ENCODE results near the gene DSCAM. TPM values are rescaled to one million over a fixed set of nuclear protein-coding genes. Genes with fewer than 3 reads are reported as not detected.
"Not testable (repeated sequence)": the region's sequence is repeated elsewhere in the genome, so short reads cannot be mapped to it uniquely, and the experiment has no call there.

Gene DSCAM
- polyA plus RNA-seq, 4 donors, result under 0.01 to 0.22 (median 0.13) TPM; not detected in 1

- Histone ChIP-seq H3K27me3 (ENCODE audit: control insufficient read depth in 3 of 3, insufficient read depth in 3 of 3, low read length in 3 of 3) (no peaks in the 10 kb centered on the region), H3K27ac (ENCODE audit: low read depth in 1 of 3, low read length in 2 of 3) (no peak overlapping the region), H3K4me3 (ENCODE audit: low read depth in 1 of 3, low read length in 3 of 3) (no peak overlapping the region), H3K4me1 (ENCODE audit: control insufficient read depth in 3 of 3, insufficient read depth in 2 of 3, low read depth in 1 of 3, low read length in 2 of 3) (no peaks in the 10 kb centered on the region), H3K9me3 (ENCODE audit: control insufficient read depth in 2 of 2, insufficient read depth in 1 of 2, low read depth in 1 of 2, low read length in 1 of 2) (no peaks in the 10 kb centered on the region), H3K36me3 (ENCODE audit: control insufficient read depth in 3 of 3, insufficient read depth in 2 of 3, low read depth in 1 of 3, low read length in 3 of 3) (no peaks in the 10 kb centered on the region)
- no peak for FAIRE-seq
- 57 to 66% (median 59%) methylated on average over 5 of the region's 5 CpGs for WGBS, 3 donors
- DNase-seq, result no peak
Observed at GRCh38 chr21:40047993-40048730, 798.8 kb downstream of the DSCAM start.

GRCh38 chr21:40047211-40047610 is 799.7 kb downstream of the DSCAM start:
- Histone ChIP-seq H3K9me3 (ENCODE audit: control insufficient read depth in 2 of 2, insufficient read depth in 1 of 2, low read depth in 1 of 2, low read length in 1 of 2) (no peaks in the 10 kb centered on the region), H3K4me3 (ENCODE audit: low read depth in 1 of 3, low read length in 3 of 3) (no peak overlapping the region), H3K4me1 (ENCODE audit: control insufficient read depth in 3 of 3, insufficient read depth in 2 of 3, low read depth in 1 of 3, low read length in 2 of 3) (no peaks in the 10 kb centered on the region), H3K27me3 (ENCODE audit: control insufficient read depth in 3 of 3, insufficient read depth in 3 of 3, low read length in 3 of 3) (no peaks in the 10 kb centered on the region), H3K27ac (ENCODE audit: low read depth in 1 of 3, low read length in 2 of 3) (no peak overlapping the region), H3K36me3 (ENCODE audit: control insufficient read depth in 3 of 3, insufficient read depth in 2 of 3, low read depth in 1 of 3, low read length in 3 of 3) (no peaks in the 10 kb centered on the region)
- 25 to 45% (median 37%) methylated on average over 2 of the region's 2 CpGs for WGBS, 3 donors
- FAIRE-seq (no peak), DNase-seq (no peak)

- DNase-seq (no peak), FAIRE-seq (no peak)
- Histone ChIP-seq H3K27ac (ENCODE audit: low read depth in 1 of 3, low read length in 2 of 3) (no peak overlapping the region), H3K27me3 (ENCODE audit: control insufficient read depth in 3 of 3, insufficient read depth in 3 of 3, low read length in 3 of 3) (no peaks in the 10 kb centered on the region), H3K9me3 (ENCODE audit: control insufficient read depth in 2 of 2, insufficient read depth in 1 of 2, low read depth in 1 of 2, low read length in 1 of 2) (no peaks in the 10 kb centered on the region), H3K36me3 (ENCODE audit: control insufficient read depth in 3 of 3, insufficient read depth in 2 of 3, low read depth in 1 of 3, low read length in 3 of 3) (no peaks in the 10 kb centered on the region), H3K4me1 (ENCODE audit: control insufficient read depth in 3 of 3, insufficient read depth in 2 of 3, low read depth in 1 of 3, low read length in 2 of 3) (no peaks in the 10 kb centered on the region), H3K4me3 (ENCODE audit: low read depth in 1 of 3, low read length in 3 of 3) (no peak overlapping the region)
- WGBS, 3 donors, result 96 to 98% (median 98%) methylated on average over 12 of the region's 12 CpGs
Observed at GRCh38 chr21:40043866-40044265, 803.1 kb downstream of the DSCAM start.

GRCh38 chr21:40043423-40043822 is 803.5 kb downstream of the DSCAM start:
- Histone ChIP-seq H3K9me3 (ENCODE audit: control insufficient read depth in 2 of 2, insufficient read depth in 1 of 2, low read depth in 1 of 2, low read length in 1 of 2) (no peaks in the 10 kb centered on the region), H3K27me3 (ENCODE audit: control insufficient read depth in 3 of 3, insufficient read depth in 3 of 3, low read length in 3 of 3) (no peaks in the 10 kb centered on the region), H3K4me3 (ENCODE audit: low read depth in 1 of 3, low read length in 3 of 3) (no peak overlapping the region), H3K4me1 (ENCODE audit: control insufficient read depth in 3 of 3, insufficient read depth in 2 of 3, low read depth in 1 of 3, low read length in 2 of 3) (no peaks in the 10 kb centered on the region), H3K36me3 (ENCODE audit: control insufficient read depth in 3 of 3, insufficient read depth in 2 of 3, low read depth in 1 of 3, low read length in 3 of 3) (no peaks in the 10 kb centered on the region), H3K27ac (ENCODE audit: low read depth in 1 of 3, low read length in 2 of 3) (no peak overlapping the region)
- DNase-seq (no peak), FAIRE-seq (no peak)
- WGBS, 3 donors, result 52 to 68% (median 54%) methylated on average over 4 of the region's 4 CpGs

GRCh38 chr21:40041446-40041845 is 805.5 kb downstream of the DSCAM start:
- DNase-seq (no peak), FAIRE-seq (no peak)
- no peak overlapping the region for H3K4me3 ChIP-seq (ENCODE audit: low read depth in 1 of 3, low read length in 3 of 3)
- H3K36me3 ChIP-seq (ENCODE audit: control insufficient read depth in 3 of 3, insufficient read depth in 2 of 3, low read depth in 1 of 3, low read length in 3 of 3), result no peaks in the 10 kb centered on the region
- 87 to 90% (median 89%) methylated on average over 6 of the region's 6 CpGs for WGBS, 3 donors
- H3K27ac ChIP-seq (ENCODE audit: low read depth in 1 of 3, low read length in 2 of 3), result no peak overlapping the region
- H3K4me1 ChIP-seq (ENCODE audit: control insufficient read depth in 3 of 3, insufficient read depth in 2 of 3, low read depth in 1 of 3, low read length in 2 of 3), result no peaks in the 10 kb centered on the region
- no peaks in the 10 kb centered on the region for H3K9me3 ChIP-seq (ENCODE audit: control insufficient read depth in 2 of 2, insufficient read depth in 1 of 2, low read depth in 1 of 2, low read length in 1 of 2)
- no peaks in the 10 kb centered on the region for H3K27me3 ChIP-seq (ENCODE audit: control insufficient read depth in 3 of 3, insufficient read depth in 3 of 3, low read length in 3 of 3)

- WGBS, 3 donors, result 74 to 82% (median 79%) methylated on average over 24 to 25 of the region's 25 CpGs
- not testable (repeated sequence) for DNase-seq; H3K9me3 ChIP-seq (ENCODE audit: control insufficient read depth in 2 of 2, insufficient read depth in 1 of 2, low read depth in 1 of 2, low read length in 1 of 2); H3K4me3 ChIP-seq (ENCODE audit: low read depth in 1 of 3, low read length in 3 of 3); H3K36me3 ChIP-seq (ENCODE audit: control insufficient read depth in 3 of 3, insufficient read depth in 2 of 3, low read depth in 1 of 3, low read length in 3 of 3); H3K4me1 ChIP-seq (ENCODE audit: control insufficient read depth in 3 of 3, insufficient read depth in 2 of 3, low read depth in 1 of 3, low read length in 2 of 3); H3K27me3 ChIP-seq (ENCODE audit: control insufficient read depth in 3 of 3, insufficient read depth in 3 of 3, low read length in 3 of 3); H3K27ac ChIP-seq (ENCODE audit: low read depth in 1 of 3, low read length in 2 of 3); FAIRE-seq
Observed at GRCh38 chr21:40033156-40033782, 813.7 kb downstream of the DSCAM start.

GRCh38 chr21:40029888-40030287 is 817.1 kb downstream of the DSCAM start:
- Histone ChIP-seq H3K36me3 (ENCODE audit: control insufficient read depth in 3 of 3, insufficient read depth in 2 of 3, low read depth in 1 of 3, low read length in 3 of 3) (no peaks in the 10 kb centered on the region), H3K27me3 (ENCODE audit: control insufficient read depth in 3 of 3, insufficient read depth in 3 of 3, low read length in 3 of 3) (no peaks in the 10 kb centered on the region), H3K4me3 (ENCODE audit: low read depth in 1 of 3, low read length in 3 of 3) (no peak overlapping the region), H3K9me3 (ENCODE audit: control insufficient read depth in 2 of 2, insufficient read depth in 1 of 2, low read depth in 1 of 2, low read length in 1 of 2) (no peaks in the 10 kb centered on the region), H3K27ac (ENCODE audit: low read depth in 1 of 3, low read length in 2 of 3) (no peak overlapping the region), H3K4me1 (ENCODE audit: control insufficient read depth in 3 of 3, insufficient read depth in 2 of 3, low read depth in 1 of 3, low read length in 2 of 3) (no peaks in the 10 kb centered on the region)
- DNase-seq (no peak), FAIRE-seq (no peak)
- WGBS, 3 donors, result 86 to 89% (median 87%) methylated on average over 6 of the region's 6 CpGs

- not testable (repeated sequence) for H3K36me3 ChIP-seq (ENCODE audit: control insufficient read depth in 3 of 3, insufficient read depth in 2 of 3, low read depth in 1 of 3, low read length in 3 of 3); DNase-seq; H3K27ac ChIP-seq (ENCODE audit: low read depth in 1 of 3, low read length in 2 of 3); H3K4me1 ChIP-seq (ENCODE audit: control insufficient read depth in 3 of 3, insufficient read depth in 2 of 3, low read depth in 1 of 3, low read length in 2 of 3); FAIRE-seq; H3K4me3 ChIP-seq (ENCODE audit: low read depth in 1 of 3, low read length in 3 of 3); H3K27me3 ChIP-seq (ENCODE audit: control insufficient read depth in 3 of 3, insufficient read depth in 3 of 3, low read length in 3 of 3); H3K9me3 ChIP-seq (ENCODE audit: control insufficient read depth in 2 of 2, insufficient read depth in 1 of 2, low read depth in 1 of 2, low read length in 1 of 2)
- WGBS, 3 donors, result 78 to 87% (median 85%) methylated on average over 16 to 19 of the region's 19 CpGs
Observed at GRCh38 chr21:40028393-40028792, 818.6 kb downstream of the DSCAM start.

Data from small intestine (tissue), 7 donors.